ENCODE results near the gene CNGA3. TPM values are rescaled to one million over a fixed set of nuclear protein-coding genes. Genes with fewer than 3 reads are reported as not detected.

Gene CNGA3
- total and polyA plus RNA-seq, 2 donors (not counting 3 experiments of a cell fraction or from before 2014, with no cell fraction given) = not detected

DNA sequence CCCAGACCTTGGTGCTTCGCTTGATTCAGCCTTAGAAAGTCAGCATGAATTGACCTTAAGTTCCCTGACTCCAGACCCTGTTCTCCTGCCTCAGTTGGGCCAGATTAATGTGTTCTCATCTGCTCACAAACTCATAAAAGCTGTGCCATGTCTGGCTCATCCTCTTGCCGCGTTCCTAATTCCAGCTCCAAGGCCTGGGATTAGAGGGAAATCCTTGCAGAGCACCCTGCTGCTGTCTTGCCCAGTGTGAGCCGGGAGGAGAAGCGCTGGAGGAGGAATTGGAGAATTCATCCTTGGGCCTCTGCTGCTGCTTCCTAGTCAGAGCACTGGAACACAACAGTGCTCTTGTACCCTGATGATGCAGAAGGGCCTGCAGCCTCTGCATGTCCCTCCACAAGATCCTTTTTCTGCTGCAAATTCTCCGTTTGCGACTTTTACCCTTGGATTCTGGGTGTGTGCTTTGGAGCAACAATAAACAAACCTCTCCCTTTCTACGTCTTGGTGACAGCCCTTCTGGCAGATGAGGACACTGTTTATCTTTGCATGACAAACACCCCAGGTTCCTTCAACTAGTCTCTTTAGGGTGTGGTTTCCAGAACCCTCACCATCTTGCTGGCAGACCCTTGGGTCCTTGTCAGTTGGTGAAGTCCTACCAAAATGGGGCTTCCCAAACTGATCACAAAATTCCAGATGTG lies 46.9 kb upstream of the CNGA3 start:
- CTCF ChIA-PET = no interaction called here
- H3K27me3 ChIP-seq (ENCODE audit: control insufficient read depth in 2 of 2, insufficient read depth in 2 of 2, low read length in 2 of 2) = no peaks in the 10 kb centered on the region
- no TSS peak for BruUV-seq (replicated peaks)

More for the DNA sequence above, 46.9 kb upstream of the CNGA3 start:
- intact Hi-C loops (cut with micrococcal nuclease) = no loop called here
- FAIRE-seq (no peak), DNase-seq (ENCODE audit: low read depth, low spot score) (no peak)
- TF ChIP-seq FOS (IDR thresholded peaks at IDR 0.05; ENCODE audit: borderline replicate concordance, insufficient read depth, low read length) (no peak), MYC (IDR thresholded peaks at IDR 0.05; ENCODE audit: low read depth, low read length) (no peak), JUN (IDR thresholded peaks at IDR 0.05; ENCODE audit: borderline replicate concordance, insufficient read depth, insufficient read length, low read depth) (no peak), EZH2 (IDR thresholded peaks at IDR 0.05; ENCODE audit: borderline replicate concordance, low read depth, low read length, severe bottlenecking) (no peak)
- TF ChIP-seq, protein P1, sequence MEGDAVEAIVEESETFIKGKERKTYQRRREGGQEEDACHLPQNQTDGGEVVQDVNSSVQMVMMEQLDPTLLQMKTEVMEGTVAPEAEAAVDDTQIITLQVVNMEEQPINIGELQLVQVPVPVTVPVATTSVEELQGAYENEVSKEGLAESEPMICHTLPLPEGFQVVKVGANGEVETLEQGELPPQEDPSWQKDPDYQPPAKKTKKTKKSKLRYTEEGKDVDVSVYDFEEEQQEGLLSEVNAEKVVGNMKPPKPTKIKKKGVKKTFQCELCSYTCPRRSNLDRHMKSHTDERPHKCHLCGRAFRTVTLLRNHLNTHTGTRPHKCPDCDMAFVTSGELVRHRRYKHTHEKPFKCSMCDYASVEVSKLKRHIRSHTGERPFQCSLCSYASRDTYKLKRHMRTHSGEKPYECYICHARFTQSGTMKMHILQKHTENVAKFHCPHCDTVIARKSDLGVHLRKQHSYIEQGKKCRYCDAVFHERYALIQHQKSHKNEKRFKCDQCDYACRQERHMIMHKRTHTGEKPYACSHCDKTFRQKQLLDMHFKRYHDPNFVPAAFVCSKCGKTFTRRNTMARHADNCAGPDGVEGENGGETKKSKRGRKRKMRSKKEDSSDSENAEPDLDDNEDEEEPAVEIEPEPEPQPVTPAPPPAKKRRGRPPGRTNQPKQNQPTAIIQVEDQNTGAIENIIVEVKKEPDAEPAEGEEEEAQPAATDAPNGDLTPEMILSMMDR (IDR thresholded peaks at IDR 0.05; ENCODE audit: extremely low read depth in 1 of 2, insufficient read depth in 1 of 2, low read depth in 1 of 2, low read length in 2 of 2) = no peak
- no peaks in the 10 kb centered on the region for H3K9me1 ChIP-seq (replicated peaks; ENCODE audit: control insufficient read depth, extremely low read depth, insufficient read depth, low read length)
- H3K36me3 ChIP-seq (ENCODE audit: control insufficient read depth in 2 of 2, extremely low read depth in 1 of 2, insufficient read depth in 2 of 2, low read length in 2 of 2) = no peaks in the 10 kb centered on the region
- H4K20me1 ChIP-seq (replicated peaks; ENCODE audit: control insufficient read depth, extremely low read depth, insufficient read depth, low read length) = no peaks in the 10 kb centered on the region
- no peak overlapping the region for H2AFZ ChIP-seq (ENCODE audit: low read depth, low read length)
- H3K4me3 ChIP-seq (replicated peaks in 1 of 3; ENCODE audit: insufficient read depth in 1 of 3, low read depth in 1 of 3, low read length in 3 of 3) = no peak overlapping the region
- no peak overlapping the region for H3K4me2 ChIP-seq (ENCODE audit: insufficient read depth, low read length)
- H3K9me3 ChIP-seq (replicated peaks; ENCODE audit: control insufficient read depth, insufficient read depth, low read length) = no peaks in the 10 kb centered on the region
- no peak overlapping the region for H3K9ac ChIP-seq (replicated peaks; ENCODE audit: extremely low read depth, insufficient read depth, low read length)
- no peaks in the 10 kb centered on the region for H3K79me2 ChIP-seq (ENCODE audit: control insufficient read depth, insufficient read depth, low read length)
- no peak overlapping the region for H3K27ac ChIP-seq (ENCODE audit: insufficient read depth, low read depth, low read length)
- dilution Hi-C loops (cut with MboI; ENCODE audit: extremely low pct_ligation_motif_present, low sequenced_read_pairs) = no loop called here
- H3K4me1 ChIP-seq (ENCODE audit: control insufficient read depth, extremely low read depth, insufficient read depth, low read length) = peaks cover 25% of the 10 kb centered on the region
- POLR2A ChIA-PET = no interaction called here
